Activated CD4-positive, alpha-beta T cell treated with anti-CD3 and anti-CD28 coated beads for 36 hours (primary cell): ENCODE results near the gene FABP3. TPM values are rescaled to one million over a fixed set of nuclear protein-coding genes. Genes with fewer than 3 reads are reported as not detected.

Experiments used
- ATAC-seq: fragments of 200-7000 bp; cut with Tn5 transposase; one replicate; pipeline ENCODE4 v1.10.0; 2021; ENCODE audit warnings: mild to moderate bottlenecking, moderate library complexity
- CTCF ChIA-PET: fragments of 350-600 bp; sonication (Branson Sonifier 250); formaldehyde crosslinking; loops from one replicate; lab custom pipeline; 2021; ENCODE audit warnings: antibody characterized with exemption; lab: Charles Lee
- POLR2A ChIA-PET: fragments of 350-600 bp; sonication (Branson Sonifier 250); formaldehyde crosslinking; loops from one replicate; lab custom pipeline; 2021; ENCODE audit warnings: antibody characterized with exemption, inconsistent platforms; lab: Charles Lee
- DNase-seq: peaks from one replicate; pipeline ENCODE4 v3.0.0-alpha.2; 2020
- H3K27ac Mint-ChIP-seq: one replicate; pipeline ENCODE4 v1.8.0; 2021; ENCODE audit warnings: mixed read lengths
- H3K27me3 Mint-ChIP-seq: one replicate; pipeline ENCODE4 v1.8.0; 2021; ENCODE audit warnings: mixed read lengths
- H3K36me3 Mint-ChIP-seq: one replicate; pipeline ENCODE4 v1.8.0; 2021; ENCODE audit warnings: low read depth, mixed read lengths
- H3K4me1 Mint-ChIP-seq: one replicate; pipeline ENCODE4 v1.8.0; 2021; ENCODE audit warnings: mixed read lengths
- H3K4me3 Mint-ChIP-seq: one replicate; pipeline ENCODE4 v1.8.0; 2021; ENCODE audit warnings: mild to moderate bottlenecking, moderate library complexity, mixed read lengths
- H3K9me3 Mint-ChIP-seq: one replicate; pipeline ENCODE4 v1.8.0; 2021; ENCODE audit warnings: low read depth, mixed read lengths
- intact Hi-C, 2 experiments: fragments of 100-400 bp; cut with DNase I in 1 of 2; cut with micrococcal nuclease in 1 of 2; formaldehyde crosslinking; loops; one replicate each; pipeline versions ENCODE4 v1.14.2 to v1.15.1; 2022 to 2024; cut with DNase I, micrococcal nuclease
- total RNA-seq, 2 experiments: library from RNA; stranded (reverse); gene quantifications; one replicate each; pipeline ENCODE4 v1.2.3, GENCODE V29; 2021

FABP3 gene
- total RNA-seq, 2 experiments from 2014 or later = not detected

GRCh38 chr1:31371121-31371959 lies 1.5 kb downstream of the FABP3 start:
- no peaks in the 10 kb centered on the region for H3K27me3 Mint-ChIP-seq
- no peak overlapping the region for H3K27ac Mint-ChIP-seq
- CTCF ChIA-PET = interaction anchor here (1.5 kb wide), 1 partner anchor 22 kb away, joined by 3 read pairs; no protein-coding TSS in a partner anchor
- intact Hi-C loops = no loop called here
- POLR2A ChIA-PET = interaction anchor here (0.5 to 0.6 kb wide), 2 partner anchors 35 to 166 kb away, joined by 3 to 4 read pairs; no protein-coding TSS in a partner anchor
- no peaks in the 10 kb centered on the region for H3K9me3 Mint-ChIP-seq
- H3K4me3 Mint-ChIP-seq = no peak overlapping the region
- ATAC-seq (no peak), DNase-seq (no peak)
- no peaks in the 10 kb centered on the region for H3K36me3 Mint-ChIP-seq
- peaks cover 13% of the 10 kb centered on the region for H3K4me1 Mint-ChIP-seq

- no peaks in the 10 kb centered on the region for H3K36me3 Mint-ChIP-seq
- no peaks in the 10 kb centered on the region for H3K9me3 Mint-ChIP-seq
- no peaks in the 10 kb centered on the region for H3K27me3 Mint-ChIP-seq
- no peak overlapping the region for H3K4me3 Mint-ChIP-seq
- no peak overlapping the region for H3K27ac Mint-ChIP-seq
- ATAC-seq (no peak), DNase-seq (no peak)
- CTCF ChIA-PET = interaction anchor here (1.2 to 1.5 kb wide), 2 partner anchors 10 to 23 kb away, joined by 3 to 4 read pairs; no protein-coding TSS in a partner anchor
- peaks cover 13% of the 10 kb centered on the region for H3K4me1 Mint-ChIP-seq
- POLR2A ChIA-PET = no interaction called here
- intact Hi-C loops = no loop called here
Measured at GRCh38 chr1:31370565-31370964, 2.3 kb downstream of the FABP3 start.

- Mint-ChIP-seq H3K4me3 (no peak overlapping the region), H3K27ac (no peak overlapping the region), H3K4me1 (peaks cover 13% of the 10 kb centered on the region), H3K27me3 (no peaks in the 10 kb centered on the region), H3K36me3 (peaks cover under 1% of the 10 kb centered on the region), H3K9me3 (no peaks in the 10 kb centered on the region)
- intact Hi-C loops = no loop called here
- ChIA-PET CTCF (interaction anchor here (0.6 to 1.2 kb wide), 2 partner anchors 9 to 375 kb away, joined by 3 to 4 read pairs; no protein-coding TSS in a partner anchor), POLR2A (no interaction called here)
- DNase-seq (no peak), ATAC-seq (no peak)
Measured at GRCh38 chr1:31370021-31370420, 2.9 kb downstream of the FABP3 start.

GRCh38 chr1:31368611-31369107 lies 4.2 kb downstream of the FABP3 start:
- CTCF ChIA-PET = interaction anchor here (0.7 to 0.9 kb wide), 2 partner anchors 26 to 185 kb away, joined by 3 read pairs; no protein-coding TSS in a partner anchor
- Mint-ChIP-seq H3K4me1 (peaks cover 11% of the 10 kb centered on the region), H3K4me3 (no peak overlapping the region), H3K36me3 (peaks cover 13% of the 10 kb centered on the region), H3K27ac (no peak overlapping the region), H3K27me3 (no peaks in the 10 kb centered on the region), H3K9me3 (no peaks in the 10 kb centered on the region)
- POLR2A ChIA-PET = no interaction called here
- intact Hi-C loops = no loop called here
- no peak for DNase-seq
- ATAC-seq = no peak

DNA sequence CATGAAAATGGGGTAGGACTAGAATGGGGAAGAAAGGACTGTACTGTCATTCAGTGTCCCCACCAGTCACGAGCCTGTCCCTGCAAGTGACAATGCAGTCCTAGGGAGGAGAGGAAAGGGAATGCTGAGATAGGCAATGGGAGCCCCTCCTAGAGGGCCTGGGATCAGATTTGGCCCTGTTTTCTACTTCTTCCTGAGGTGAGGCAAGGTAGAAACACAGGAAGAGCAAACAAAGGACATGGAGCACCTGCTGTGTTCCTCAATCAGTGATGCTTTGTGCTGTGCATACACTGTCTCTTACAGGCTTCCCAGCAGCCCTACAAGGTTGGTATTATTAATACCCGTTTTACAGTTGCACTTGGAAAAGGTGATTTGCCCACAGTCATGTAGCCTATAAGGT lies 6.1 kb downstream of the FABP3 start:
- H3K27me3 Mint-ChIP-seq = no peaks in the 10 kb centered on the region
- no peaks in the 10 kb centered on the region for H3K9me3 Mint-ChIP-seq
- DNase-seq (no peak), ATAC-seq (no peak)
- H3K4me1 Mint-ChIP-seq = no peaks in the 10 kb centered on the region
- intact Hi-C loops = no loop called here
- H3K27ac Mint-ChIP-seq = no peak overlapping the region
- peaks cover 14% of the 10 kb centered on the region for H3K36me3 Mint-ChIP-seq
- ChIA-PET CTCF (no interaction called here), POLR2A (no interaction called here)
- H3K4me3 Mint-ChIP-seq = no peak overlapping the region

DNA sequence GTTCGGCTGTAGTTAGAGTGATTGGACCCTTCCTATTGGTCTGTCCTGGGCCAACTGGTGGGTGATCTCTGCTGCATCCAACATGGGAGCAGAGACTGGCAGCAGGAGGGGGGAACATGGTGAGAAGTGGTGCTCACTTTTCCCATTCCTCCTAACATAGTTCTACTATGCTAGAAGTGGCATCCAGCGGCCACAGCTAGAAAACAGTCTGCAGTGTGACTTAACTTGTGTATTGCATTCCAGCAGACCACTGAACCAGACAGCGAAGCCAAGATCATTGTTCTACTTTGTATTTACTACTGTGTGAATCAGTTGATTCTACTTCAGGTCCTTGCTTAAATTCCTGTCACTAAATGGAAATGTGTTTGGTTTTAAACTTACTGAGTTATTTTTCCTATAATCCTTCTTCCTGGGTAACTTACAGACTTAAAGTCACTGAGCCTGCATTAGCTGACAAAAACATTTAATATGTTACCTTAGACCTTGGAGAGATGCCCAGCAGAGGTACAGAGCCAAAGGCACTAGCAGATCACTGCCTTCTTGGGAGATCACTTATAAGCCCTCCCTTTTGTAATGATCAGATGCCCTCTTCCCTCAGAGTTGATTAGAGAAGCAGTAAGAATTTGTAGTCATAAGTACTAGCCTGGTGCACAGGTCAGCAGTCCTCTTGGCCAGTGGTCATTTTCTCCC lies 8.2 kb downstream of the FABP3 start:
- intact Hi-C loops = no loop called here

DNA sequence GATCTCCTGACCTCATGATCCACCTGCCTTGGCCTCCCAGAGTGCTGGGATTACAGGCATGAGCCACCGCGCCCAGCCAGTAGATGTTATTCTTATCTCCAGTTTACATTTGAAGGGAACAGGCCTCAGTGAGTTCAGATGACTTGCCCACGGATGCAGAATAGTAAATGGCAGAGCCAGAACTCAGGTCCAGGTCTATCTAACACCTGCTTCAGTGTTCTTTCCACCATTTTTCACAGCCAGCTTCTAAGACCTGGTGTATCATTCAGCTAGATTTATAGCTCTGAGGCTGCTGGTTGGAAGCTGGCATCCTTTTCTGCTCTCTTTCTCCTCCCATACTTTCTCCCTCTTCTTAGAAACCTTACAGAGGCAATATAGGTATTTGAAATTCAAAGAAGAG lies 10.8 kb downstream of the FABP3 start:
- no peak for DNase-seq

More for the DNA sequence above, 8.2 kb downstream of the FABP3 start:
- H3K9me3 Mint-ChIP-seq = no peaks in the 10 kb centered on the region
- H3K27me3 Mint-ChIP-seq = no peaks in the 10 kb centered on the region
- peaks cover 16% of the 10 kb centered on the region for H3K36me3 Mint-ChIP-seq
- H3K4me3 Mint-ChIP-seq = no peak overlapping the region
- no peak overlapping the region for H3K27ac Mint-ChIP-seq
- POLR2A ChIA-PET = no interaction called here
- no peak for ATAC-seq
- DNase-seq = no peak
- no peaks in the 10 kb centered on the region for H3K4me1 Mint-ChIP-seq
- CTCF ChIA-PET = interaction anchor here (0.7 kb wide), 1 partner anchor 1253 kb away, joined by 3 read pairs; no protein-coding TSS in a partner anchor

GRCh38 chr1:31361607-31362006 lies 11.3 kb downstream of the FABP3 start:
- no peaks in the 10 kb centered on the region for H3K27me3 Mint-ChIP-seq
- H3K4me1 Mint-ChIP-seq = no peaks in the 10 kb centered on the region
- ATAC-seq (no peak), DNase-seq (no peak)
- no peak overlapping the region for H3K4me3 Mint-ChIP-seq
- intact Hi-C loops = no loop called here
- no peak overlapping the region for H3K27ac Mint-ChIP-seq
- no peaks in the 10 kb centered on the region for H3K9me3 Mint-ChIP-seq
- CTCF ChIA-PET = interaction anchor here (1.0 to 1.5 kb wide), 2 partner anchors 8 to 33 kb away, joined by 4 read pairs; no protein-coding TSS in a partner anchor
- POLR2A ChIA-PET = no interaction called here
- H3K36me3 Mint-ChIP-seq = peaks cover 24% of the 10 kb centered on the region

More for the DNA sequence above, 10.8 kb downstream of the FABP3 start:
- peaks cover 21% of the 10 kb centered on the region for H3K36me3 Mint-ChIP-seq
- POLR2A ChIA-PET = no interaction called here
- CTCF ChIA-PET = interaction anchor here (0.6 to 1.5 kb wide), 2 partner anchors 32 to 94 kb away, joined by 3 to 4 read pairs; no protein-coding TSS in a partner anchor
- no peaks in the 10 kb centered on the region for H3K9me3 Mint-ChIP-seq
- intact Hi-C loops = no loop called here
- no peaks in the 10 kb centered on the region for H3K27me3 Mint-ChIP-seq
- H3K4me1 Mint-ChIP-seq = no peaks in the 10 kb centered on the region
- no peak for ATAC-seq
- H3K4me3 Mint-ChIP-seq = no peak overlapping the region
- H3K27ac Mint-ChIP-seq = no peak overlapping the region

- Mint-ChIP-seq H3K27me3 (no peaks in the 10 kb centered on the region), H3K4me1 (no peaks in the 10 kb centered on the region), H3K4me3 (no peak overlapping the region), H3K27ac (no peak overlapping the region), H3K36me3 (peaks cover 22% of the 10 kb centered on the region), H3K9me3 (no peaks in the 10 kb centered on the region)
- no peak for DNase-seq
- no peak for ATAC-seq
- intact Hi-C loops = no loop called here
- CTCF ChIA-PET = no interaction called here
- POLR2A ChIA-PET = no interaction called here
Measured at GRCh38 chr1:31356427-31356826, 16.4 kb downstream of the FABP3 start.

- H3K27me3 Mint-ChIP-seq = no peaks in the 10 kb centered on the region
- CTCF ChIA-PET = no interaction called here
- intact Hi-C loops = no loop called here
- no peak for DNase-seq
- no peak for ATAC-seq
- H3K27ac Mint-ChIP-seq = no peak overlapping the region
- no peak overlapping the region for H3K4me3 Mint-ChIP-seq
- H3K4me1 Mint-ChIP-seq = no peaks in the 10 kb centered on the region
- POLR2A ChIA-PET = no interaction called here
- H3K36me3 Mint-ChIP-seq = peaks cover 27% of the 10 kb centered on the region
- no peaks in the 10 kb centered on the region for H3K9me3 Mint-ChIP-seq
Measured at GRCh38 chr1:31354283-31354682, 18.6 kb downstream of the FABP3 start.

DNA sequence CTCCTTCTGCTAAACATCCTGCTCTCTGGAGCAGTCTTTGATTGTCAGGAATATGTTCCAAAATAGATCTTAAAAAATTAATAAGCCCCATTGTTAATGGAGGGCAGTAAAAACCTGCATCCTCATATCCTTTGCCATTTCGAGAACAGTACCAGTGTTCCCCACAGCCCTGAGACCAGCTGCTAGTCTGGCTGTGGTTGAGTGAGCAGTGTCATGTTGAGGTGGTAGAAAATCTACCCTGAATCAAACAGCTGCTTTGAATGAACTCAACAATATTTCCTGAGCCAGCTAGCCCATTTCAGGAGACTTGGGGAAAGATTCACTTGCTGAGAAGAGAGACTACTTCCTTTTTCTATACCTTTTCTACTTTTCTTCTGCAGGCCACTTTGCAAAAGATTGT lies 24.4 kb downstream of the FABP3 start:
- no peak overlapping the region for H3K27ac Mint-ChIP-seq

More for the DNA sequence above, 24.4 kb downstream of the FABP3 start:
- peaks cover 22% of the 10 kb centered on the region for H3K36me3 Mint-ChIP-seq
- peaks cover 2% of the 10 kb centered on the region for H3K4me1 Mint-ChIP-seq
- CTCF ChIA-PET = interaction anchor here (0.7 to 1.3 kb wide), 4 partner anchors 10 to 1919 kb away, joined by 3 to 4 read pairs (median 3); no protein-coding TSS in a partner anchor
- DNase-seq (no peak), ATAC-seq (no peak)
- POLR2A ChIA-PET = no interaction called here
- no peak overlapping the region for H3K4me3 Mint-ChIP-seq
- no peaks in the 10 kb centered on the region for H3K27me3 Mint-ChIP-seq
- no peaks in the 10 kb centered on the region for H3K9me3 Mint-ChIP-seq
- intact Hi-C loops = no loop called here
